ENCODE measurements around the gene SH3BGR.

DNA sequence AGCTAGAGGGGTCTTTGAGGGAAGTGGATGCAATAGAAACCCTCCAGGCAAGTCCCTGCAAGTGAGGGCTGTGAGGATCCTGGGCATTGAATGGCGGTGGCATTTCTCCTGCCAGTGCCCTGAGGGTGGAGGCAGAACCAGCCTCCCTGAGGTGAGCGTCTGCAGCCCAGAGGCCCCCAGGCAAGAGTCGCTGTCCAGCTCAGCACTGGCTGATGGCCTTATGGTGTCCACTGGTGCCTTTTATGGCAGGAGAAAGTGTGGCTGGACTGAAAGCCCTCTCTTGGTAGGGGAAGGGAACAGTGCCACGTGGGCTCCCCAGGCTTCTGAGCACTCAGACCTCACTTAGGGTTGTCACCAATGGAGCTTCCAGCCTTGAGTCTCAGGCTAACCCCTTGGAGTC, 77.3 kb downstream of the SH3BGR start:
- TF ChIP-seq, protein P1, sequence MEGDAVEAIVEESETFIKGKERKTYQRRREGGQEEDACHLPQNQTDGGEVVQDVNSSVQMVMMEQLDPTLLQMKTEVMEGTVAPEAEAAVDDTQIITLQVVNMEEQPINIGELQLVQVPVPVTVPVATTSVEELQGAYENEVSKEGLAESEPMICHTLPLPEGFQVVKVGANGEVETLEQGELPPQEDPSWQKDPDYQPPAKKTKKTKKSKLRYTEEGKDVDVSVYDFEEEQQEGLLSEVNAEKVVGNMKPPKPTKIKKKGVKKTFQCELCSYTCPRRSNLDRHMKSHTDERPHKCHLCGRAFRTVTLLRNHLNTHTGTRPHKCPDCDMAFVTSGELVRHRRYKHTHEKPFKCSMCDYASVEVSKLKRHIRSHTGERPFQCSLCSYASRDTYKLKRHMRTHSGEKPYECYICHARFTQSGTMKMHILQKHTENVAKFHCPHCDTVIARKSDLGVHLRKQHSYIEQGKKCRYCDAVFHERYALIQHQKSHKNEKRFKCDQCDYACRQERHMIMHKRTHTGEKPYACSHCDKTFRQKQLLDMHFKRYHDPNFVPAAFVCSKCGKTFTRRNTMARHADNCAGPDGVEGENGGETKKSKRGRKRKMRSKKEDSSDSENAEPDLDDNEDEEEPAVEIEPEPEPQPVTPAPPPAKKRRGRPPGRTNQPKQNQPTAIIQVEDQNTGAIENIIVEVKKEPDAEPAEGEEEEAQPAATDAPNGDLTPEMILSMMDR (IDR thresholded peaks at IDR 0.05; ENCODE audit: low read depth, low read length, poor library complexity, severe bottlenecking), result no peak
- TF ChIP-seq EZH2phosphoT487 (IDR thresholded peaks at IDR 0.05; ENCODE audit: borderline replicate concordance, low read length), result no peak
